Measurements from ENCODE around the gene STAG2.
"Not testable (repeated sequence)": the region's sequence is repeated elsewhere in the genome, so short reads cannot be mapped to it uniquely, and the experiment has no call there.

Gene STAG2

GRCh38 chrX:124125471-124125870 lies 164.0 kb downstream of the STAG2 start:
- DNase-seq (ENCODE audit: insufficient read length) (no peak), FAIRE-seq (no peak)
- TF ChIP-seq POLR2AphosphoS5 (IDR thresholded peaks at IDR 0.05; ENCODE audit: low read depth, low read length) (no peak), TAF1 (IDR thresholded peaks at IDR 0.05; ENCODE audit: borderline replicate concordance, low read depth, low read length) (no peak), POLR2A (IDR thresholded peaks at IDR 0.05; ENCODE audit: low read depth, low read length) (no peak)

- no peak for FAIRE-seq
- TF ChIP-seq POLR2A (IDR thresholded peaks at IDR 0.05; ENCODE audit: low read depth, low read length) (no peak), POLR2AphosphoS5 (IDR thresholded peaks at IDR 0.05; ENCODE audit: low read depth, low read length) (no peak), TAF1 (IDR thresholded peaks at IDR 0.05; ENCODE audit: borderline replicate concordance, low read depth, low read length) (no peak)
- no peak for DNase-seq (ENCODE audit: insufficient read length)
Measured at GRCh38 chrX:124127496-124127895, 166.0 kb downstream of the STAG2 start.

- not testable (repeated sequence) for DNase-seq (ENCODE audit: insufficient read length); FAIRE-seq
Measured at GRCh38 chrX:124132437-124132836, 170.9 kb downstream of the STAG2 start.

- no peak for TF ChIP-seq POLR2AphosphoS5 (IDR thresholded peaks at IDR 0.05; ENCODE audit: low read depth, low read length)
- no peak for TF ChIP-seq TAF1 (IDR thresholded peaks at IDR 0.05; ENCODE audit: borderline replicate concordance, low read depth, low read length)
- TF ChIP-seq POLR2A (IDR thresholded peaks at IDR 0.05; ENCODE audit: low read depth, low read length): no peak
- DNase-seq (ENCODE audit: insufficient read length): no peak
Measured at GRCh38 chrX:124145749-124146148, 184.2 kb downstream of the STAG2 start.

GRCh38 chrX:124151195-124151594 lies 189.7 kb downstream of the STAG2 start:
- DNase-seq (ENCODE audit: insufficient read length) (no peak), FAIRE-seq (no peak)
- TF ChIP-seq POLR2AphosphoS5 (IDR thresholded peaks at IDR 0.05; ENCODE audit: low read depth, low read length) (no peak), TAF1 (IDR thresholded peaks at IDR 0.05; ENCODE audit: borderline replicate concordance, low read depth, low read length) (no peak), POLR2A (IDR thresholded peaks at IDR 0.05; ENCODE audit: low read depth, low read length) (no peak)

More at GRCh38 chrX:124145749-124146148, 184.2 kb downstream of the STAG2 start:
- FAIRE-seq: peak; percentile 36
